Muscle layer of colon (tissue), 2 donors: ENCODE measurements around the gene MGARP.
A peak's percentile ranks its signal among the peaks of the same experiment; 100 is the strongest.

Experiments
- H3K27ac ChIP-seq: one replicate; pipeline ENCODE4 v1.7.0; 2013; ENCODE audit warnings: low read depth, mild to moderate bottlenecking, low read length, moderate library complexity
- H3K27me3 ChIP-seq, 2 donors: one replicate each; pipeline ENCODE4 v1.7.0; 2013; ENCODE audit warnings: low read length in 2 of 2, mild to moderate bottlenecking in 2 of 2; ENCODE audit not compliant: insufficient read depth in 2 of 2, control insufficient read depth in 1 of 2
- H3K36me3 ChIP-seq: one replicate; pipeline ENCODE4 v1.7.0; 2013; ENCODE audit warnings: mild to moderate bottlenecking, low read length; ENCODE audit not compliant: insufficient read depth
- H3K4me1 ChIP-seq: one replicate; pipeline ENCODE4 v1.7.0; 2013; ENCODE audit warnings: mild to moderate bottlenecking, low read length; ENCODE audit not compliant: insufficient read depth
- H3K4me3 ChIP-seq, 2 donors: one replicate each; pipeline ENCODE4 v1.7.0; 2013; ENCODE audit warnings: low read length in 2 of 2, low read depth in 1 of 2, mild to moderate bottlenecking in 1 of 2, moderate library complexity in 1 of 2
- H3K9ac ChIP-seq: one replicate; pipeline ENCODE4 v1.7.0; 2013; ENCODE audit warnings: low read length
- H3K9me3 ChIP-seq: one replicate; pipeline ENCODE4 v1.7.0; 2013; ENCODE audit warnings: mild to moderate bottlenecking, low read length
- donor health status: abdominal sarcoma.
- donor health status: Adenocarcinoma of cecum.

The MGARP gene

DNA sequence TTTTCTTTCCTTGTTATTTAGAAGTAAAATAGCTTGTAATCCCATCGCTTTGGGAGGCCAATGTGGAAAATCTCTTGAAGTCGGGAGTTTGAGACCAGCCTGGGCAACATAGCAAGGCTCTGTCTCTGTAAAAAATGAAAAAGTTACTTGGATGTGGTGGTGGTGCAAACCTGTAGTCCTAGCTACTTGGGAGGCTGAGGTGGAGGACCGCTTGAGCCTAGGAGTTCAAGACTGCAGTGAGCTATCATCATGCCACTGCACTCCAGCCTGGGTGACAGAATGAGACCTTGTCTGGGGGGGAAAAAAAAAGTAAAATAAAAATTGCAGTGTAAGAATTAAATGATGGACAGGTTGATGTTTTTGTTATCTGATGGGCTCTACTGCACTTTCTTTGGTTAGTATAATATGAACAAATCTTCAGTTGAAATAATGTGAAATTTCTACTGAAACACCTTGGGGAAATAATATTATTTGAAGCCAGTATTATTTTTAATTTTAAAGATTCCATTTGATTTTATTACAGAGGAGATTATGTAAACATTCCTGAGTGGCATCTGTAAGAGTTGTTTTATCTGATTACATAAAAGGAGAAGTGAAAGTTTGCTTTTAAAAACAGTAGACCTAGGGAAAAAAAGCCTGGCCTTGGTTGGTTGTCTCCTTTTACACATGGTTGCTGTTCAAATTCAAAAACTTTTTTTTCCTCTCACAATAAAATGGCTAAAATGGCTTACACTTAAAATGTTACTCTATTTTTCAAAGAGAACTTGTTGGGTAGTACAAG lies 32.7 kb upstream of the MGARP start:
- Histone ChIP-seq H3K36me3 (no peaks in the 10 kb centered on the region), H3K27ac (no peak overlapping the region), H3K9me3 (no peaks in the 10 kb centered on the region), H3K4me1 (peaks cover 22% of the 10 kb centered on the region), H3K4me3 (no peak overlapping the region), H3K9ac (no peak overlapping the region), H3K27me3 (no peaks in the 10 kb centered on the region)

DNA sequence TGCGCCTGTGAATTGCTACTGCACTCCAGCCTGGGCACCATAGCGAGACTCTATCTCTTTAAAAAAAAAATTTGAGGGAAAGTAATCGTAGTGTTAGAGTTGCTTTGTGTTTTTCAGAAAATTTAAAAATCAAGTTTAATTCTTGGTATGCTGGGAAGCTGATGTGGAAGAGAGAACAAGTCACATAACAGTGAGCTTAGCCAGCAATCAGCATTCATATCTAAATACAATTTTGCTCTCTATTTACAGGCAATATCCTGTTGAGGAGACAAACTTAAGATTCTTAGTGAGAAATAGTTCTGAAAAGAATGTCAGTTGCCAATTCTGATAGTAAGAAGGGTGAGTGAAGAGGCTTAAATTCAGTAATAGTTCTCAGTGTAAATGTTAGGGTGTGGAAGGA lies 31.9 kb upstream of the MGARP start:
- no peaks in the 10 kb centered on the region for H3K36me3 ChIP-seq
- no peaks in the 10 kb centered on the region for H3K27me3 ChIP-seq
- H3K4me3 ChIP-seq = no peak overlapping the region
- H3K27ac ChIP-seq = no peak overlapping the region
- H3K9me3 ChIP-seq = no peaks in the 10 kb centered on the region
- H3K9ac ChIP-seq = no peak overlapping the region
- peaks cover 20% of the 10 kb centered on the region for H3K4me1 ChIP-seq

DNA sequence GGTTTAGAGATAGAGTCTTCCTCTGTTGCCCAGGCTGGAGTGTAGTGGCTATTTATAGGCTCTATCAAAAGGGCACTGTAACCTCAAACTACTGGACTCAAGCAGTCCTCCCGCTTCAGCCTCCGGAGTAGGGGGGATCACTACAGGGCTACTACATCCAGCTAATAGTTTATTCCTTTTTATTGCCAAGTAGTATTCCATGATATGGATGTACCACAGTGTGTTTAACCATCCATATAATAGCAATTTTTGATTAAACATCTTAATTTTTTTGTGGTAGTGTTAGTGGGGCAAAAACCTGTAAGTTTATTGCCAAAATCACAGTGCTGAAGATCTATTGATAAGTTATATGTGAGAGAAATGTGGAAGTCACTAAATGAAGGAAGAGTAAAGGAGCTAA lies 24.9 kb upstream of the MGARP start:
- no peak overlapping the region for H3K9ac ChIP-seq
- H3K27ac ChIP-seq = no peak overlapping the region
- H3K4me3 ChIP-seq = no peak overlapping the region
- H3K9me3 ChIP-seq = no peaks in the 10 kb centered on the region
- no peaks in the 10 kb centered on the region for H3K36me3 ChIP-seq
- peaks cover 21% of the 10 kb centered on the region for H3K4me1 ChIP-seq
- no peaks in the 10 kb centered on the region for H3K27me3 ChIP-seq

DNA sequence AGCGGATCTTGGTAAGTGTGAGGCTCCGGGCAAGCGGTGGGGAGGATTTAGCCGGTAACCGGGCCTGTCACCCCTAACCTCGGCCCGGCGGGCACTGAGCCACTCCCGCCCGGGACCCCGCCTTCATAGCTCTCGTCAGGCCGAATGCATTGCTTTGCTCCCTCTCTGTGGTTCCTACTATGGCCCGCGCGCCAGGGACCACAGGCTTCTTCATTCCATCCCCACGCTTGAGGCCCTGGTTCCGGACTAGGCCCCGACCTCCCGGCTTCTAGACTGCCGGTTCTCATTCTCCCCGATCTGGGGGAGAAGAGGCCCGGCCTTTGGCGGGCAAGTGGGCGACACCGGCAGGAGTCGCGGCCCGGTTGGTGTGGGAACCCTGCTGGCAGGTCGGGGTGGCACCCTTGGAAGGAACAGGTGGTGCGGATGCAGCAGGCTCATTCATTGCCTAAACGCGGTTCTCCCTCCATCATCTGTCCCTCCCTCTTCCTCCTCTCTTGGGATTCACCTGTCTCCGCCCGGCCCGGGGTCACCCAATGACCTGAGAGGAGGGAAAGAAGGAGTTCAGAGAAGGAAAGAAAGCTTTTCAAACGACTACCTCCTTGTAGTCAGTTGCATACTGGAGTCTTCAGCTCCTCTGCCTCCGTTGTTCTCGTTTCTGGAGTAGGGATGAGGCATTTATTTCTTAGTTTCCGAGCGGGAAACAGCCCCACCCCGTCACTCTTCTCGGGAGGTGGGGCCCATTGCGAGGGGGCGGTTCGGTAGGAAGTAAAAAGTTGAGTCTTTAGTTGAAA lies 22.0 kb upstream of the MGARP start, which contains the start of gene NDUFC1:
TSS of gene NDUFC1 (minus strand) at position 657 of the 791 bp plus-strand sequence. CDS start 6,679 bp downstream, outside the sequence.
- peaks cover 31% of the 10 kb centered on the region for H3K4me1 ChIP-seq

DNA sequence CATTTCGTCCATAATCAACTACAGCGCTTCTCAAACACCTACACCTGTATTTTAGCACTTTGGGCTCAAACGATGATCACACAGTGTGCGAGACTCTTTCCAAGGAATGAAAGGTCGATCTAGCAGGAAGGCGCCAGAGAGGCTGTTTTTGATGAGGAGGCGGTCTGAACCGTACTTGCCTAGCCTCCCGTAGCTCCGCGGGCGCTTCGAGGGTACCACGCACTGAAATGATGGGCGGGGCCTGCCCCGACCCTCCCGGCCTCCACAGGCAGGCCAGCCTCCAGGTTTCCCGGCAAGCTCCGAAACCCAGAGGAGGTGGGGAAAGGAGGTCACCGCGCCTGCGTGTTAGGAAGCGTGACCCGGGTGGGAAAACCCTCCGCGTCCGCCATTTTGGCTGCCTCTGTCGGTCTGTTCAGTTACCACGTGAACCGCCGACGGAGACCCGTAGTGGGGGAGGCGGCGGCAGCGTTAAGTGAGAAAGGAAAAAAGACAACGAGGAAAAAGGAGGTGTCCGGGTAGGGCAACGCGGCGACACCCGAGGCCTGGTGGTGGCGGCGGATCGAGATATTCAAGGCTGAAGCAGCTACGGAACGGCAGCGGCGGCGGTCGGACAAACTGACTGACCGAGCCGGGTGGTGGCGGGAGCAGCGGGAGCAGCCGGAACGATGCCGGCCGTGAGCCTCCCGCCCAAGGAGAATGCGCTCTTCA lies 21.2 kb upstream of the MGARP start, which contains the start of gene NAA15:
TSS of gene NAA15 (plus strand) at position 393 of the 708 bp plus-strand sequence. CDS start at position 666, 273 bp downstream.
- Histone ChIP-seq H3K4me3 (peak within 1 kb of the TSS; percentile 73 to 97), H3K36me3 (no peaks in the 10 kb centered on the region), H3K4me1 (peaks cover 32% of the 10 kb centered on the region), H3K27ac (peak within 1 kb of the TSS; percentile 96), H3K27me3 (no peaks in the 10 kb centered on the region), H3K9me3 (no peaks in the 10 kb centered on the region), H3K9ac (peak within 1 kb of the TSS; percentile 94)

More for the DNA sequence above, 22.0 kb upstream of the MGARP start, which contains the start of gene NDUFC1:
- Histone ChIP-seq H3K36me3 (no peaks in the 10 kb centered on the region), H3K27ac (peak within 1 kb of the TSS; percentile 96), H3K9ac (peak within 1 kb of the TSS; percentile 94), H3K27me3 (no peaks in the 10 kb centered on the region), H3K4me3 (peak within 1 kb of the TSS; percentile 73 to 97), H3K9me3 (no peaks in the 10 kb centered on the region)

DNA sequence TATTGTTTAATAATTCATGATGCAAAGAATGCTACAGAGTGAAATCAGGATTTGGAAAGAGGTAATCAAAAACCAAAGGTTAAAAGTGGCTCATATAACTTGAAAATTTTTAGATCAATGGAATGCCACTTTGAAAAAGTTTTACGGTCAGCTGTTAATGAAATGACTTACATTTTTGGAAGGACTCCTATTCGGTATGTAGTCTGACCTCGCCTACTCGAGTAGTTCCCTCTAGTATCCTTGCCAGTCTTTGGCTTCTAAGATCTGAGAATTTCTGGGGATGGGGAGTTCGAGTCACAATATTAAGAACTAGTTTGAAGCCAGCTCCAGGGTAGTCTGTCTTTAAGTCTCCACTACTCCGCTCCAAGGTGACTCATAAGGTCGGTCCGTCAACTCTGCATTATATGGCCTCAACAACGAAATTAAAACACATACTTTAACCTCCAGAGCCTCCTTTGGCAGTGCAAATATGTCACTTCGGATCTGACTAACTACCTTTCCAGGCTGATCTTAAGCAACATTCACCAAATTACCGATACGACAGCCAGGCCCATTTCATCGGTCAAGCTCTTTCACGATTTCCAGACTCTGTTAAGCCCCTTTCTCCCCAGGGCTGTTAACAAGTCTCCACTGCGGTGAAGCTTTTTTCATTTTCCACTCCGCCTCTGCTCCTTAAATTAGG lies 20.5 kb upstream of the MGARP start:
- no peaks in the 10 kb centered on the region for H3K27me3 ChIP-seq
- no peaks in the 10 kb centered on the region for H3K36me3 ChIP-seq
- H3K4me3 ChIP-seq = peak overlapping the region; percentile 73 to 97
- peak overlapping the region; percentile 96 for H3K27ac ChIP-seq
- peaks cover 37% of the 10 kb centered on the region for H3K4me1 ChIP-seq
- no peaks in the 10 kb centered on the region for H3K9me3 ChIP-seq
- H3K9ac ChIP-seq = peak overlapping the region; percentile 94

DNA sequence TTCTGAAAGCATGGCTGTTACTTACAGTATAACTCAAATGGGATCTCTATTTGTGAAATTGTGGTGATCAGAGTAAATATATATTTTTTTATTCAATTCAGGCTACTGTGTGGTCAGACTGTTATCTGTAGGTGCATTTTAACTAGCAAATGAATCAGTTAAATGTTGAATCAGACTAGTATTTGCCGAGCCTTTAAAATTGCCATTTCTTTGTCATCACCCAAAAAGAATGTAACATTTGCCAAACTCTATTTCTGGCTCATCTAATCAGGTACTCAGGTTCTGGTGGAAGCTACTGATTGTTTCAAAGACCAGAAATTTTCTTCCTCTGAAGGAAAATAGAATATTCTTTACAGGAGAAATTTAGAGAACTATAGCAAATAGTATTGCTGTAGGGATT lies 19.5 kb upstream of the MGARP start:
- Histone ChIP-seq H3K9me3 (no peaks in the 10 kb centered on the region), H3K4me3 (no peak overlapping the region), H3K4me1 (peaks cover 37% of the 10 kb centered on the region), H3K36me3 (no peaks in the 10 kb centered on the region), H3K27me3 (no peaks in the 10 kb centered on the region), H3K9ac (peak overlapping the region; percentile 94), H3K27ac (no peak overlapping the region)

- H3K27ac ChIP-seq = no peak overlapping the region
Observed at GRCh38 chr4:139297001-139297410, 17.0 kb upstream of the MGARP start.

GRCh38 chr4:139295942-139296299 lies 15.9 kb upstream of the MGARP start:
- H3K9me3 ChIP-seq = no peaks in the 10 kb centered on the region
- peaks cover 28% of the 10 kb centered on the region for H3K4me1 ChIP-seq
- peak overlapping the region; percentile 92 for H3K27ac ChIP-seq
- peak overlapping the region; percentile 42 for H3K9ac ChIP-seq
- H3K36me3 ChIP-seq = peaks cover 7% of the 10 kb centered on the region
- H3K27me3 ChIP-seq = no peaks in the 10 kb centered on the region
- H3K4me3 ChIP-seq = peak overlapping the region; percentile 94 to 98

More at GRCh38 chr4:139297001-139297410, 17.0 kb upstream of the MGARP start:
- Histone ChIP-seq H3K4me3 (no peak overlapping the region), H3K36me3 (peaks cover 4% of the 10 kb centered on the region), H3K9me3 (no peaks in the 10 kb centered on the region), H3K9ac (no peak overlapping the region), H3K4me1 (peaks cover 28% of the 10 kb centered on the region), H3K27me3 (no peaks in the 10 kb centered on the region)

GRCh38 chr4:139295206-139295941 lies 15.3 kb upstream of the MGARP start:
- no peaks in the 10 kb centered on the region for H3K9me3 ChIP-seq
- H3K36me3 ChIP-seq = peaks cover 7% of the 10 kb centered on the region
- H3K9ac ChIP-seq = peak overlapping the region; percentile 97
- no peaks in the 10 kb centered on the region for H3K27me3 ChIP-seq
- H3K27ac ChIP-seq = peak overlapping the region; percentile 92
- H3K4me3 ChIP-seq = peak overlapping the region; percentile 94 to 98
- peaks cover 26% of the 10 kb centered on the region for H3K4me1 ChIP-seq
